Measurements from ENCODE around the gene PPIH.
A peak's percentile ranks its signal among the peaks of the same experiment; 100 is the strongest.
"Not testable (repeated sequence)": the region's sequence is repeated elsewhere in the genome, so short reads cannot be mapped to it uniquely, and the experiment has no call there.

PPIH gene

GRCh38 chr1:42657981-42658876 is at the start of gene PPIH:
Gene PPIH (plus strand): TSS chr1:42658423. CDS start chr1:42658447, 24 bp downstream.
- DNase-seq: peak; percentile 48

- DNase-seq: no peak
Measured at GRCh38 chr1:42613803-42614131, 44.5 kb upstream of the PPIH start.

DNA sequence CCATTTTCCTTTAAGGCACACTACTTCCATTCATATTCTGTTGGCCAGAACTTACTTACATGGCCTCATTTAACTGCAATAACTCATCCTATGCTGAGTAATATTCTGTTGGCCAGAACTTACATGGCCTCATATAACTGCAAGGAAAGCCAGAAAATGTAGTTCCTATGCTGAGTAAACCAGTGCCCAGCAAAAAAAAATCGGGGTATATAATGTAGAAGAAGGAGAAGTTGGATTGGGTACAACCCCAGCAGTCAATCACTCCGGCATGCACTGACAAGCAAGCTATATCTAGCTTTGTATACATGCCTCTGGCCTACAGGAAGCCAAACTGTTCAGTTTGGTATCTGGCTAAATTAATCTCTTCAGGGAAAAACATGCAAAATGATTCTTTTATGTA is 39.4 kb upstream of the PPIH start:
- no peak for DNase-seq

- no peak for DNase-seq
Measured at GRCh38 chr1:42620307-42620706, 37.9 kb upstream of the PPIH start.

DNA sequence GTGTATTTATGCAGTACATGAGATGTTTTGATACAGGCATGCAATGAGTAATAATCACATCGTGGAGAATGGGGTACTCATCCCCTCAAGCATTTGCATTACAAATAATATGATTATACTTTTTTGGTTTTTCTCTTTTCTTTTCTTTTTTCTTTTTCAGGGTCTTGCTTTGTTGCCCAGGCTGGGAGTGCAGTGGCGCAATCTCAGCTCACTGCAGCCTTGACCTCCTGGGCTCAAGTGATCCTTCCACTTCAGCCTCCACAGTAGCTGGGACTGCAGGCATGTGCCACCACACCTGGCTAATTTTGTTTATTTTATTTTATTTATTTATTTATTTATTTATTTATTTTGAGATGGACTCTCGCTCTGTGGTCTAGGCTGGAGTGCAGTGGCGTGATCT is 37.0 kb upstream of the PPIH start:
- not testable (repeated sequence) for DNase-seq

GRCh38 chr1:42627205-42627604 is 31.0 kb upstream of the PPIH start:
- not testable (repeated sequence) for DNase-seq

DNA sequence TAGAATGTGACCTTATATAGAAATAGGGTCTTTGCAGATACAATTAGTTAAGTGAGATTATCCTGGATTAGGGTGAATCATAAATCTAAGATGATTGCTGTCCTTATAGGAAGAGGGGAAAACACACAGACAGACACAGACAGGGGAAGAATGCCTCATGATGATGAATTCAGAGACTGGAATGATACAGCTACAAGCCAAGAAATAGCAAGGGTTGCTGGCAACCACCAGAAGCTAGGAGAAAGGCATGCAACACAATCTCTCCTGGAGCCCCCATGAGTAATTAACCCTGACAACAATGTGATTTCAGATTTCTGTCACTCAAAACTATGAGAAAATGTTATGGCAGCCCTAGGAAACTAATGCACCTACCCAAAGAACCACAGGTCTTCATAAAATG is 19.1 kb upstream of the PPIH start:
- DNase-seq: no peak

GRCh38 chr1:42646056-42646455 is 12.2 kb upstream of the PPIH start:
- DNase-seq: no peak

DNA sequence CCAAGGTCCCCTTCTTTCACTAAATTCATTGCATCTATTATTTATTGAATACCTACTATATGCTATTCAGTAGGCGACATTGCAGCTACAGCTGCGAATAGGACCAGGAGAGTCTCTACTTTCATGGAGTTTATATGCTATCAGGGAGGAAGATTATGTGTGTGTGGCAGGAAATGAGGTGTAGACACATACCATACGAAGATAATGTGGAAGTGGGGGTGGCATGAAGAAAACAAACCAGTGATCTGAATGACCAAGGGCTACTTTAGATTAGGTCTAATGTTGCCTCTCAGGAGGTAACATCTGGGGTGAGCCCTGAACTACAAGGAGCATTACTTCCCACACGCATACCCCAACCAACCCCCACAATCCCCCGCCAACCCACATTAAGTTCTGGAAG is 1.0 kb upstream of the PPIH start:
- no peak for DNase-seq

- DNase-seq: no peak
Measured at GRCh38 chr1:42658877-42659337, 684 bp downstream of the PPIH start.

- no peak for DNase-seq
Measured at GRCh38 chr1:42660907-42661500, 2.8 kb downstream of the PPIH start.

- DNase-seq: no peak
Measured at GRCh38 chr1:42669936-42670335, 11.7 kb downstream of the PPIH start.

- DNase-seq: no peak
Measured at GRCh38 chr1:42670425-42670824, 12.2 kb downstream of the PPIH start.

DNA sequence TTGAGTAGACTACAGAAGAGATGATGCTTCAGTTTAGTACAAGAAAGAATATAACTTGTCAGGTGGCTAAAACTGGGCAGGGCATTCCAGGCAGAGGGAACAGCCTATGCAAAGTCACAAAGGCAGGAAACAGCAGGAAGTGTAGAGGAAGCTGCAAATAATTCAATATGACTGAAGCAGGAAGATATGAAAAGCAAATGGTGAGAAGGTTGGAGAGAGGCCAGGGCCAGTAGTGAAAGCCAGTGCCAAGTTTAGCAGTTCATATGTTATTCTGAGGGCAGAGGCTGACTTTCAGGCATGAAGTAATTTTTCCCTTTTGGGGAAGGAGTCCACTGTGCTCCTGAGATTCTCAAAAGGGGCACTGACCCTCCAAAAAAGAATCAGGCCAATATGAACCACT is 16.0 kb downstream of the PPIH start:
- no peak for DNase-seq

- DNase-seq: no peak
Measured at GRCh38 chr1:42674682-42675081, 16.5 kb downstream of the PPIH start.

DNA sequence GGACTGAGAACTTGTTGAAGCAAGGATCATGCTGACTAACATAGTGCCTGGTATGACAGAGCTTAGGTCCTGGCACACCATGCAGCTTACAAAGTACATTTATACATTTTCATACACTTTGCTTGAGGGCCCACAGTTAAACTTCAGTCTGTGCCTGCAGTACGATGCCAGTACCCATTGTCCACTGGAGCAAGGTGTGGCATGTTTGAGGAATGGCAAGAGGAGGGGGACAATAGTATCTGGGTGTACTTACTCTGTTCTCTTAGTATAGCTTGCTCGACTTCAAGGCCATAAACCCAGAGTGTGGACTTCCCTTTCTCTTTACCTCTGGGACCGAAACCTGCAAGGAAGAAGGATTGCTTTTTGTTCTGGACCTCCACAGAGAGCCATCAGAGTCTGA is 17.2 kb downstream of the PPIH start:
- DNase-seq: no peak

DNA sequence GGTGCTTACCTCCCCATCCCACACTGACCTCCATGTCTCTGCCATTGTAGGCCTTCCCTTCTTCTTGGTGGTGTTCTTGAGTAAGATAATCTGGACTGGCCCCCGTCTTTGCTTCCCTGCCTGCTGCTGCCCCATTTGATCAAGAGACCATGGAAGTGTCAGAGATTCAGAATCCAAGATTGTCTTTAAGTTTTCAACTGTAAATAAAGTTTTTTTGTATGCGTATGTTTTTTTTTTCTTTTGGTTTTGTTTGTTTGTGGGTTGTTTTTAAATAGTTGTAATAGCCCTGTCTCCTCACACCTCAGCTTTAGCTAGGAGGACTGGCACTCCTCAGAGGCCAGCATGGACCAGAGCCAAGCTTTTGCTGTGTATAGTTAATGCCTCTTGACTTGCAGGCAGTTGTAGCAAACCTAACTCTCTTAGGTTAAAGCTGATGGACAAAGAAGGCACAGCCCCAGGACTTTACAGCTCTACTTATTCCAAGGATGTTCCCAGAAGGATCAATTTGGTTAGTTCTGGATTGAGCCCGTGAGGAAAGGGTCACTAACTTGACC is 18.4 kb downstream of the PPIH start:
- DNase-seq: no peak

- no peak for DNase-seq
Measured at GRCh38 chr1:42679364-42679983, 21.3 kb downstream of the PPIH start.

DNA sequence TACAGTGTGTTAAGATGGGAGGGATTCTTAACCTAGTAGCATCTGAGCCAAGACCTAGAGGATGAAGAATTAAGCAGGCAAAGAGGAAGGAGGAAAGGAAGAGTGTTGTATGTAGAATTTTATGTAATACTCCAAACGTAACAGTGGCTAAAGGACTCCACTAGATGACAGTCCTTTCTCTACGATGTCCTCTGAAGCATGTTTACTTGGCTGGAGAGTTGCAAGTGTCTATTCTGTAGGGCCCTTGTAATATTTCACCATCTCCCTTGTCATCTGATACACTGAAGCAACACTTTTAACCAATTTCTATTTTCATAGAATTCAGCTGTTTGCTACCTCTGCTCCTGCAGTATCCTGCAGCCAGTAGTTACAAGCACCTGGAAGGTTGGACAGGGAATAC is 21.8 kb downstream of the PPIH start:
- no peak for DNase-seq

DNA sequence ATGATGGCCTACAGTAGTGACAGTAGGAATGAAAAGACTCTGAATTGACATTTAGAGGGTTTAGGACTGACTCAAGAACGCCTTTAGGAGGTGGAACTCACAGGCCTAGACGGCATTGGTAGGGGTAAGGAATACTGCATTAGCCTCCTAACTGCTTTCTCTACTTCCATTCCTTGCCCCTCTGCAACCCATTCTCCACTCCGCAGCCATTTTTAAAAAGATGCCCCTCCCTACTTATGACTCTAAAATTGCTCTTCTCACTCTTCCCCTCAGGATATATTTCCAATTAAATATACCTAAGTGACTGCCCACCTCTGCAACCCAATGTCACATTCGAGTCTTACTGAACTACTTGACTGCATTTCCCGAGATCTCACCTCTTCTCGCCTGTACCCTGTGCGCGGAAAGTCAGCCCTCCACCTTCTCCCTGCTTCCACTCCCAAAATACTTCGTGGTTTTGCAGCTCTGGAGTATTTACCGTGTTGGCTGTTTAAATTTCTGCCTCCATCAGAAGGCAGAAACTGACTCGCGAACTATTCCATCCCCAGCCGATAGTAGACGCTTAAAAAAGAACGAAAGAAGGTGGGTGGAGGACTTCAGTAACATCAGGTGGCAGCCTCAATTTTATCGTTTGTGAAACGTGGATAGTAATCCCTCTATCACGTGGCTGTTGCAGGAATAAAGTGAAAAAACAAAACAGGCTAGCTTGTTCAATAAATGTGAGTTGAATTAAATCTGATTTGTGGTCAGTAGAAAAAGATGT is 22.9 kb downstream of the PPIH start:
- DNase-seq: no peak

DNA sequence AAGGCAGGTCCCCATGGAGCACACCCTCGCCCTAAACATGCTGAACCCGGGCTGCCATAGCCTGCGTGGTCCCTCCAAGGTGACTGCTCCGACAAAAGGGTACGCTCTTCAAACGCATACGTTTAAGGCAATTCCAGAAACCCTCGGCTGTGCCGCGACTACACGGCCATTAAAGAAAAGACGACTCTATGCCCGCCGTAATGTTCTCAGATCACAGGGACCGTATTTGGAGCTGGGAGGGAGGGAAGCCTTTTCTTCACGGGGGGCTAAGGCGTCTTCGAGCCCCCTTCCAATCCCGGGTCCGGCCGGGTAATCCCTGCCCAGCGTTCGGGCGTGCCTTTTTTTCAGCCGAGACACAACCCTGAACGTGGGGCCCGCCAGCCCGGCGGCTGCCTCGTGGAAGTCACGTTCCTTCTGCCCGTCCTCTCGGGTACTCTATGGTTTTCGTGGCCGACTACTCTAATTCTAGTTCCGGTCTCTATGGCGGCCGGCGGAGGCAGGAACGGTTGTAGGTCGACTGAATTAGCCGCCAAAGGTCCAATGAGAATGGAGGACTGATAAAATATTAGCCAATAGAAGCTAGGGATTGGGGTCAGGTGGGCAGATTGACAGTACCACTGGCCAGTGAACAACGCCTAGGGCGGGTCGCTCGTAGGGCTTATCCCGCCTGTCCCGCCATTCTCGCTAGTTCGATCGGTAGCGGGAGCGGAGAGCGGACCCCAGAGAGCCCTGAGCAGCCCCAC is 23.7 kb downstream of the PPIH start, which contains the start of gene YBX1:
TSS of gene YBX1 (plus strand) at position 678 of the 743 bp plus-strand sequence. CDS start 148 bp downstream, outside the sequence.
- peak; percentile 97 for DNase-seq

GRCh38 chr1:42682484-42682738 is 24.2 kb downstream of the PPIH start:
- not testable (repeated sequence) for DNase-seq
